AG10803 (cell line): Measurements from ENCODE around the gene KCNB1.
"Not testable (repeated sequence)": the region's sequence is repeated elsewhere in the genome, so short reads cannot be mapped to it uniquely, and the experiment has no call there.

Experiments used
- DNase-seq: peaks from one replicate; pipeline ENCODE4 v3.0.0; 2010; ENCODE audit warnings: low read depth
- H3K4me3 ChIP-seq: 2 replicates; pipeline ENCODE4 v1.5.1; 2011; ENCODE audit warnings: mild to moderate bottlenecking, low read length, control low read depth
- CTCF ChIP-seq: conservative IDR thresholded peaks from 2 replicates; pipeline ENCODE4 v1.5.1; 2011; ENCODE audit warnings: mild to moderate bottlenecking, low read length, control low read depth, inconsistent platforms

Gene KCNB1

DNA sequence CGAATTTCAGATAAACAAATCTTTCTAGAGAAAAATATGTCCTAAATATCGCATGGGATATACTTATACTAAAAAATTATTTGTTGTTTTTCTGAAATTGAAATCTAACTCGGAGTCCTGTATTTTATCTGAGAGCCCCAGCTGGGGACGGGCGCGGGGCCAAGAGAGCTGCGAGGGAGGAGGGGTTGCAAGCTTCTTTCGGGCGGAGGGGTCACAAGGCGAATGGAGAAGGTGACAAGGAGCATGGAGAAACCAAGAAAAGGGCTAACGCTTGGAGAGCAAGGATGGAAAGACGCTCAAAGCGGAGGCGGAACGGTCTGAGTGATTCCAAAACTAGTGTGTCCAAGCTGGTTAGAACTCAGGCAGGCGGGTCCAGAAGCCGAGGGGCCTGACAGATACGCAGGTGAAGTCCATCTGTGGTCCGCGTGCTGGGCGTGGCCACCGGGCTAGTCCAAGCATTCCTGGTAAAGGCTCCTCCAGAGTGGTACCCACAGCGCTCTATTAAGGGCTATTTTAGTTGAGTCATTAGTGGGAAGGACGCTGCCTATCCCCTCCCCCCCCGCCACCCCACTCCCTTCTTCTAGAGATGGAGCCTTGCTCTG lies 163.2 kb downstream of the KCNB1 start:
- H3K4me3 ChIP-seq, result no peak overlapping the region; the same call in 1 of the 2 replicates
- no peak for TF ChIP-seq CTCF
- no peak for DNase-seq

DNA sequence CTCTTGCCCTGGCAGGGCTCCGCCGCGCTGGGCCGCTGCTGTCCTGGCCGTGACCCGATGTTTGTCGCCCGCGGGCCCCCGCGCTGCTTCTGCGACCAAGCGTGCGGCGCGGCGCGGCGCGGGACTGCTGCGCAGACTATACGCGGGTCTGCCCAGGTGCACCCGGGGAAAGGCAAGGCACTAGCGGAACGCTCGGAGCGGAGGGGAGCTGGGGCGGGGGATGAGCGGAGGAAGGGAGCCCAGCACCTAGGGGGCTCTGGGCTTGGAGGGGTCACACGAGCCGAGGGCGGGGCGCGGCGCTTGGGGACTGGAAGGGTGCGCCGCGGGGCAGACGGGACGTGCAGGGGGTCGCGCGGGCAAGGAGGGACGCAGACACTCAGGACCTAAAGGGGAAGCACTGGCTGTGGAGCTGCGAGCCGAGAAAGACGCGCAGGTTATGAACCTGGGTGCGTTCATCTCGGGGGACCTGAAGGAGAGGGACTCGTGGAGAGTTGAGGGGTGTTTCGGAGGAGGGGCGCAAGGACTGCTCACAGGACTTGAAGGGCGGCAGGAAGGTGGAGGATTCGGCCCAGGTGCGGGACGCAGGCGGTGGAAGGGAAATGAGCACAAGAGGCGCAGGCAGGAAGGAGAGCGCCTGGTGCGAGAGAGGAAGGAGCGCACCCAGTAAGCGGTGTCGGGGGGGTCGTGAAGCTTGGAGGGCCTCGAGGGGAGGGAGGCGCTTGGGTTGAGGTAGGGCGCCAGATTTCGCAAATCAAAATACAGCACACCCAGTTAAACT lies 163.8 kb downstream of the KCNB1 start:
- no peak for TF ChIP-seq CTCF
- no peak for DNase-seq
- peak overlapping the region; percentile 36 for H3K4me3 ChIP-seq

DNA sequence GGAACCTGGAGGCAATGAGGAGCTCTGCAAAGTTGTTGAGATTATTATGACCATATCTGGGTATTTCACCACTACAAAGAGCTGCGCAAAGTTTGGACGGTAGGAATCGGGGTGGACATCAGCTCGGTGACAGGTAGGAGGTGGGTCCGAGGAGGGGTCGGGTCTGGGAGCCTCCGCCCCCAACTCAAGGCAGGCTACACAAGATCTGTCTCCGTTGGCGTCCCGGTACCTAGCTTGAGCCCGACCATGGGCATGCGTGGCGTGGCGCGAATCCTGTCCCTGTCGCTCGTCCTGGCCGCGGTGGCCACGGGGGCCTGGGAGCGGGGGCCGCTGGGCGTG lies 164.4 kb downstream of the KCNB1 start:
- H3K4me3 ChIP-seq, result no peak overlapping the region
- TF ChIP-seq CTCF, result no peak
- DNase-seq, result no peak

DNA sequence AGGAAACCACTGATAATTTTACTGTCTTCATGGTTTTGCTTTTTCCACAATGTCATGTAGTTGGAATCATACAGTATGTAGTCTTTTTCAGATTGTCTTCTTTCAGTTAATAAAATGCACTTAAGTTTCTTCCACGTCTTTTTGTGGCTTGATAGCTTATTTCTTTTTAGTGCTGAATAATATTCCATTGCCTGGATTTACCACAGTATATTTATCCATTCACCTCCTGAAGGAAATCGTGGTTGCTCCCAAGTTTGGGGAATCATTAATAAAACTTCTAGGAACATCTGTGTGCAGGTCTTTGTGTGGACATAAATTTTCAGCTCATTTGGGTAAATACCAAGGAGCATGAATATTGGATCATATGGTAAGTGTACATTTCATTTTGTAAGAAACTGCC lies 165.8 kb downstream of the KCNB1 start:
- no peak for DNase-seq
- TF ChIP-seq CTCF, result no peak
- no peak overlapping the region for H3K4me3 ChIP-seq

DNA sequence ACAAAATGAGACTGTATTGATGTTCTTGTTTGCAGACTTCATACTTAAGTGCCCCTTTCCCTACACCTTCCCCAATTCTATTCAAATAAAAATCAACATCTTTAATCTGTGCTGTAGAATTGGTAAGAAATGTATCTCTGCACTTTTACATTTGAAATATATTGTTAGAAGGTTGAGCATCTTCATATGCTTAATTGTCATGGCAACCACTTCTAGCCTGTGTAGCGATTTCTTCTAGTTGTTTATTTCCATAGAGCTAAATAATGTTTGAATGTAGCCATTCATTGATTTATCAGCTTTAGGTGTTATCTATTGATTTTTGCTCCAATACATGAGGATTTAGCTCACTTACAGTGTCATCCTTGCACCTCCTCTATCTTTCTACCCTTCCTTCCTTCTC lies 166.9 kb downstream of the KCNB1 start:
- no peak for TF ChIP-seq CTCF
- no peak overlapping the region for H3K4me3 ChIP-seq
- no peak for DNase-seq

DNA sequence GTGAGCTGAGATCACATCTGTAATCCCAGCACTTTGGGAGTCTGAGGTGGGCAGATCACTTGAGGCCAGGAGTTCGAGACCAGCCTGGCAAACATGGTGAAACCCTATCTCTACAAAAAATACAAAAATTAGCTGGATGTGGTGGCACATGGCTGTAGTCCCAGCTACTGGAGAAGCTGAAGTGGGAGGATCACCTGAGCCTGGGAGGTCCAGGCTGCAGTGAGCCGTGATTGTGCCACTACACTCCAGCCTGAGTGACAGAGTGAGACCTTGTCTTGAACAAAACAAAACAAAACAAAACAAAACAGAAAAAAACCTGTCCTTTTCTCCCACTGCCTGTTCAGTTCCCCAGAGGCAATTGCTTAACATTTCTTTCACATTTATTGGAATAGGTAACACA lies 168.4 kb downstream of the KCNB1 start:
- DNase-seq, H3K4me3 ChIP-seq: not testable (repeated sequence)
